SK-N-SH (cell line): ENCODE results near the gene IQSEC1.

ENCODE experiments used
- ELF1 ChIP-seq: IDR thresholded peaks from 2 replicates; pipeline ENCODE4 v1.4.0; 2012
- FOXM1 ChIP-seq: IDR thresholded peaks from 2 replicates; pipeline ENCODE4 v1.4.0; 2012; ENCODE audit warnings: low read depth, mild to moderate bottlenecking
- TCF12 ChIP-seq: IDR thresholded peaks from 2 replicates; pipeline ENCODE4 v1.4.0; 2012
- TF ChIP-seq, protein P1 (sequence below): fragments of 200-600 bp; sonication (generic); IDR thresholded peaks from 2 replicates; pipeline ENCODE4 v1.6.1; 2017; ENCODE audit warnings: antibody characterized with exemption, mild to moderate bottlenecking, moderate library complexity

- TF ChIP-seq, protein P1, sequence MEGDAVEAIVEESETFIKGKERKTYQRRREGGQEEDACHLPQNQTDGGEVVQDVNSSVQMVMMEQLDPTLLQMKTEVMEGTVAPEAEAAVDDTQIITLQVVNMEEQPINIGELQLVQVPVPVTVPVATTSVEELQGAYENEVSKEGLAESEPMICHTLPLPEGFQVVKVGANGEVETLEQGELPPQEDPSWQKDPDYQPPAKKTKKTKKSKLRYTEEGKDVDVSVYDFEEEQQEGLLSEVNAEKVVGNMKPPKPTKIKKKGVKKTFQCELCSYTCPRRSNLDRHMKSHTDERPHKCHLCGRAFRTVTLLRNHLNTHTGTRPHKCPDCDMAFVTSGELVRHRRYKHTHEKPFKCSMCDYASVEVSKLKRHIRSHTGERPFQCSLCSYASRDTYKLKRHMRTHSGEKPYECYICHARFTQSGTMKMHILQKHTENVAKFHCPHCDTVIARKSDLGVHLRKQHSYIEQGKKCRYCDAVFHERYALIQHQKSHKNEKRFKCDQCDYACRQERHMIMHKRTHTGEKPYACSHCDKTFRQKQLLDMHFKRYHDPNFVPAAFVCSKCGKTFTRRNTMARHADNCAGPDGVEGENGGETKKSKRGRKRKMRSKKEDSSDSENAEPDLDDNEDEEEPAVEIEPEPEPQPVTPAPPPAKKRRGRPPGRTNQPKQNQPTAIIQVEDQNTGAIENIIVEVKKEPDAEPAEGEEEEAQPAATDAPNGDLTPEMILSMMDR = no peak
- TF ChIP-seq ELF1 (no peak), FOXM1 (no peak), TCF12 (no peak)
These were observed 101.2 kb downstream of the IQSEC1 start for GRCh38 chr3:12972043-12972442.
